Activated gamma-delta T cell treated with Interleukin-2 at 50 U/mL for 16 hours (primary cell): ENCODE results near the gene ELL.

Experiments used
- DNase-seq: peaks from one replicate; pipeline ENCODE4 v3.0.0-alpha.2; 2020

ELL gene

DNA sequence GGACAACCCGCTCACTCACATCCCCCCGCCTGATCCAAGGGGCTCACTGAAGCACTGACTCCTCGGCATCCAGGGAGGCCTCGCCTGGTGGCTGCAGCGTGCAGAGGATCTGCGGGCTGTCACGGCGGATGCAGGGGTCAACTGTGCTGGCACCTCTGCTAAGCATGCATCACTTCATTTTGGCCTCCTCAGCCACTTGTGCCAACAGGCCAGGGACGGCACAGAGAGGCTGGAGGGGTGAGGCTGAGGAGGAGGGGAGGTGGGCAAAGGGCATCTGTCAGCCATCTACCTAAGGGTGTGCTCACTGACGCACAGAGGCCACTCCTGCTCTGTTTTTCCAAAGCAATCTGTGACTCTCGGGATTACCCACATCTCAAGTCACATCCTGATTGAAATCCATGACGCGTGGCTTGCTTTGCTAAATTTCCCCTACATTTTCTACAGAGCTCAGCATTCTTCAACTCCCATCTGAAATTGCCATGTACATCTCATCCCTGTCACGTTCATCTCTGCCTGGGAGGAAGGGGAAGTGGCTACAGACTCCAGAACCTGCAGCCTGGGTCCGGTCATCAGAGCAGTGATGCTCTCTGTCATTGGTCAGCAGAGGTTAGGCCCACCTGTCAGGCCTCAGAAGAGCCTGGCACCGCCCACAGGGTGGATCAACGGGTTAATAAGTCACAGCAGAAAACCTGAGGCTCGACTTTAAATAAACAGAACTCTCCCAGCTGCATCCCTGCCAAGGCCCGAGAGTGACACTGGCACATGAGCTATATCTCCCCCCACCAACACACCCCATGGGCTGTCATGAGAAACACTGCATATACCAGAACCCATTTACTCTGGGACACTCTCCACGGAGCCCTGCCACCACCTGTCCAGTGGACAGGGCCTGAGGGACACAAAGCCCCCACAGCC is 17.6 kb downstream of the ELL start:
- no peak for DNase-seq

DNA sequence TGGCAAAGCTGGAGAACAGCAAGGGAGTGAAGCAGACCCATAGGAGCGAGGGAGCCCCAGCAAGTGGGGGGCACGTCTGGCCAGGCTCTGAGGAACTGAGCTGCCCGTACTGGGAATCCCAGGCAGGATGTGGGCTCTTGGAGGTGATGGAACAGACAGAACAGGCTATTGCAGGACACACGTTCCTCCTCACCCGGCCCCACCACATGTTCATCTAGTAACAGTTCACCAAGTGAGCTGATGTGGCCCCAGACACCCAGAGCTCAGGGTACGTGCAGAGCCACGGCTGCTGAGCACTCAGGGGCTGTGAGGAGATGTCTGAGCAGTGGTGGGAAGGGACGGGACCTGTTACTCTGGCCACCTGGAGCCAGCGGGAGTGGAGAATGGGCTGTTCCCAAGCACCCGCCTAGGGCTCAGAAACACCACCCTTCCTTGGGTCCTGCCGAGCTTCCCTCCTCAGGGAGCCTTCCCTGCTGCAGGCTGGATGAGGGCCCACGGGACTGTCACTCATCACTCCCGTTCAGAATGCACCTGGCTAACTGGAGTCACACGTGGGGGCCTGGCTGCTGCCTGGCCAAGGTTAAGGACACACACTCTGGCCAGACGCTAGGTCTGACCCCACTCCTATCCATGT is 18.4 kb downstream of the ELL start:
- no peak for DNase-seq

DNA sequence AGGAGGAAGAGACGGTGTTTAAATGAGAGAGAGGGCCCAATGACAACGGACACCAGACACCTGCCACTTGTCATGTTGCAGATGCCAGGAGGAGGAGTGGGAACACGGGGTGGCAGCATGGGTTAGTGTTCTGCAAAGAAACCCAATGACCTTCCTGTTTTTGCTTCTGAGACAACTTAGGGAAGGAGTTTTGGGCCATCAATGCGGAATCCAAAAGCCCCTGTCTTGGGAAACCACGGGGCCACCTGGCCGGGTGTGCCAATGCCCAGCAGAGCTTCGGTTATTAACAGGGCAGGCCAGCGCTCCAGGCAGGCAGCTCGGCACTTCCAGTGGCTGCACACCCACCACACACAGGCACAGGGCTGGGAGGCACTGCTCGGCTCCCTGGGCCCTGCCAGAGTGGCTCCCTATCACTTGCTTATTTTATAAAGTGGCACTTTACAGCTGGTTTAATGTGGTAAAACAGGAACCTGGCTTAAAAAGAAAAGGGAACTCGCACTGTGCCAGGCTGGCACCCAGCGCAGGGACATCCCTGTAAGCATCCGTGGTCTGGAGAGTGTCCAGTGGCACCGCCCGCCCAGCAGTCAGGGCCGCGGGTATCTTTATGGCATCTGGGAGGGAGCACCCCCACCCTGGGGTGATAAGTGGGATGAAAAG is 19.1 kb downstream of the ELL start:
- DNase-seq = no peak

DNA sequence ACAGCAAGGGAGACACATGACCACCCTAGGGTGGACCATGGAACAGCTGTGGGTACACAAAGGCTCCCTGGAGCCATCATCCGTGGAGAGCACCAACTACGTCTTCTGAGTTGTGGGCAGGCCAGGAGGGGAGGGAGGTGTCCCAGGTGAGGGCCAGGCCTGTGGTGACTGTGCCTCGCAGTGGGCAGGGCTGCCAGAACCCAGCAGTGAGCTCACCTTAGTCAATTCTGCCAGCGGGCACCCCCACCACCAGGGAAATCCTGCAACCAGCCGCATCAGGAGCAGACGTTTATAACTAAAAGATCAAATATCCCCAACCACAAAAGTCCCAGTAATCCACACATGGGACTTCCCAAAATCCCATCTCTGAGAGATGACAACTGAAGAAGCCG is 19.6 kb downstream of the ELL start:
- DNase-seq = no peak

DNA sequence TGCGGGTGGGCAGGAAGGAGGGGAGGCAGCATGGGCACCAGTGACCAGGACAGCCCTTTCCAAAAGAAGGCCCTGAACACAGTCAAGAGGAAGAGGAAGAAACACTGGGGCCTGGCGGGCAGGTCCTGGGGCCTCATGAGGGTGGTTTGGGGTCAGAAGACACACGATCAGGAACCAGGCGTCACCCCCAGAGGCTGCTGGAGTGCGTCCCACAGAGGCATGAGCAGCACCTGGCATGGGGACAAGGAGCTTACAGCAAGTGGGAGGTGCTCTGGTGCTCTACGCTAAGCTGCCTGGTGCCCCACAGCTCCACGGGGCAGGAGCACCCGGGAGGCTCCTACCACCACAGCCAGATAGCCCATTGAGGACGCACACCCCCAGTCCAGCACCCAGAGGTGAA is 20.0 kb downstream of the ELL start:
- DNase-seq = no peak

DNA sequence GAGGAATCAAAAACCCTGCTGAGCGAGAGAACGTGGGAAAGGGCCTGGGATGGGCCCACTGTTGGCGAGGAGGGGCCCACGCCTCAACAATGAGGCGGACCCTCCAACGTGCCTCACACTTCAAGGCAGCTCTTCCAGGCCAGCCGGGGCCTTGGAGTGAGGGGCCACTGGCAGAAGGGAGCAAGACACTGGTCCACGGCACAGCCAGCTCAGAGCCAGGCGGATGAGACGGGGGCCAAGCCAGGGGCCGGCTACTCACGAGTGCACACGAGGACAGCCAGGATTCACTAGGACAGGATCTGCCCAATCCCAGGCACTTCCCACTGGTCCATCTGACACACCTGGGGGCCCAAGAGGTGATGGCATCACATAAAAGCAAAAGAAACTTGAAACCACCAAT is 20.5 kb downstream of the ELL start:
- DNase-seq = no peak

DNA sequence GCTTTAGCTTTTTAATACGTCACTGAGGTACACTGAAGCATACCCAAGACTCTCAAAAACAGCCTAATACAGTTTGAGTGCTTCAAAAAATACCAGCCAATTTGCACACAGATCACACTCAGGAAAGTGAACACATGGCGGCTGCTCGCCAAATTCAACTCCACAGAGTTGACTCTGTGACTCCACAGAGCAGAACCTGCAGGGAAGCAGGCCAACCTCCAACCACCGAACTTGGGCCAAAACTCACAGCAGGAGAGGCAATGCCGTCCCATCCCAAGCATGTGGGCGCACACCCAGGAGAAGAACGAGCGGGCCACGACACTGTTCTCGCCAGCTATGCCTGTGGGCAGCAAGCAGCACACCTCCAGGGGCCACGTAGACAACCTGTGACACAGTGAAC is 21.1 kb downstream of the ELL start:
- DNase-seq = no peak

DNA sequence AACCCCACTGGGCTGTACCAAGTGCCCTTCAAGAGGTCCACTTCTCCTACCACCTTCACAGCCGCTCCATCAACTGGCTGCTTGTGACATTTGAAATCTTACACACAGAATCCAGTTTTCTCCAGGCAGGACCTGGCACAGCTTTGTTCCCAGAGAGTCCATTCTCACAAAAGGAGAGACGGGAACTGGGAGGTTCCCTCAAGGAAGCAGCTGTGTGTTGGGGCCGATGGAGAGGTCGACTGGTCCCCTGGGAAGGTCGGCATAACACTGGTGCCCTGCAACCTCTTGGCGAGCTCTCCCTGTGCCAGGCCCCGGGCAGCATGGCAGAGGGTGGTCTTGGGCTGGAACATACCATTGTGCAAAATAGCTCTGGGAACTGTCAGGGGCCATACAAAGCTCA is 21.5 kb downstream of the ELL start:
- no peak for DNase-seq

DNA sequence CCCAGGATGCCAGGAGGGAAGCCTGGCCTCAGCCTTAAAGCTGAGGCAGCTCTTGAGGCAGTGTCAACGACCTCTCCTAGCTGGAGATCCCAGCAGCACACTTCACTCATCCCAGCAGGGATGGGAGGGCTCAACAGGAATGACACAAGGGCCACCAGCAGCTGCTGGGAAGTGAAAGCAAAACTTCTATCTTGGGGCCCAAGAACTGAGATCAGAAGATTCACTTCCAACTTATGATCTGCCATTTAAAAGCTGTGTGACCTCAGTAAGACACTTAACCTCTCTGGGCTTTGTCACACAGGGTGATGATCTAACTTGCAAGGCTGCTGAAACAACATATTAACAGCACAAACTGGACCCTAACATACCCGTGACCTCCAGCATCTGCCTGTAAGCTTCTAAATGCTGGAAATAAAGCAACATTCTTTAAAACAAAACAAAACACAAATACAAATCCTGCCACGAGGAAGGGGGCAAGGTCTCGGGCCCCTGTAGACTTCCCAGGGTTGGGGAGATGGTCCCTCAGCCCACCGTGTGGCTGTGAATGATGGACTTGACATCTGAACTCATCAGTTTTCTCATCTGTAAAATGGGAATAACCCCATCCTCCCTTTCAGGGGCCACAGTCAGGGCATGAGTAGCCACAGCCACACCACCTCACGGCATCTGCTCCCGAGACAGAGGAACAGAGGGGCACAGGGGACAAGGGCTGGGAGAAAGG is 22.7 kb downstream of the ELL start:
- DNase-seq = no peak

DNA sequence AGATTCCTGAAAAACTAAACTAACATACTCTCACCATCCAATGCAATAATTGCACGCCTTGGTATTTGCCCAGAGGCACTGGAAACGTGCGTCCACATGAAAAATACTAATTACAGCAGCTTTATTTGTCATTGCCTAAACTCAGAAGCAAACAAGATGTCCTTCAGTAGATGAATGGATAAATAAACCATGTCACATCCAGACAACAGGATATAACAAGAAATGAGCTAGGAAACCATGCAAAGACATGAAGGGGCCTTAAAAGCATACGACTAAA is 25.0 kb downstream of the ELL start:
- DNase-seq = no peak

DNA sequence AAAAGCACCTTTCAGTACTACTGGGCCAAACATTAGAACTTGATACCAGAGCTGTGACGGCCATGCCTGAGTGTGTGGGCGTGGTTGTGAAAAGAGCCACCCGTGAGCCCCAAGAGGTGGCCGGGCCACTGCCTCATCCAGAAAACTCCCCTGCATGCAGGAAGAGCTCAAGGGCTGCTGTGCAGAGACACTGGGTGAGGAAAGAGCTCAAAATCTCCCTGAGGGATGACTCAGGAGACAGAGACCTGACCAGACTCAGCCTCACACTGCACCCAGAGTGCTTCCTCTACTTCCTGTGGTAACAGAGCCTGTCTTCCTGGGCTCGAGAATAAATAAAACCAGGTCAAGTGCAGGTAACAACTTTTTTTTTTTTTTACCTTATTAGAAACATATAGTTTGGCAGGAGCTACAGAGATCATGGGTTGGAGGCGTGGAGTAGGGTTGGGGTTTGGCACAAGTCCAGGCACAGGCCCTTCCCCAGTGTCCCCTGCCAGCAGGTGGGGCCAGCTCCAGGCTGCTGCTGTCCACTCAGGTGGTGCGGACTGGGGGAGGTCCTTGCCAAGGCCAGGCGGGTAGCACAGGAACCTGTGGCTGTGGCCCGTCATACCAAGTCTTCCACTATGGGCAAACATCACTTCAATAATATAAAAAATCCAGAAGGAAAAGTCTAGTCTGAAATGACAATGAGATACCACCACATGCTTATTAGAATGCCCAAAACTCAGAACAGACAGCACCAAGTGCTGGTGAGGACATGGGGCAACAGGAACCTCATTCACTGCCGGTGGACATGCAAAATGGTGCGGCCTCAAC is 25.5 kb downstream of the ELL start:
- DNase-seq = peak; percentile 66

DNA sequence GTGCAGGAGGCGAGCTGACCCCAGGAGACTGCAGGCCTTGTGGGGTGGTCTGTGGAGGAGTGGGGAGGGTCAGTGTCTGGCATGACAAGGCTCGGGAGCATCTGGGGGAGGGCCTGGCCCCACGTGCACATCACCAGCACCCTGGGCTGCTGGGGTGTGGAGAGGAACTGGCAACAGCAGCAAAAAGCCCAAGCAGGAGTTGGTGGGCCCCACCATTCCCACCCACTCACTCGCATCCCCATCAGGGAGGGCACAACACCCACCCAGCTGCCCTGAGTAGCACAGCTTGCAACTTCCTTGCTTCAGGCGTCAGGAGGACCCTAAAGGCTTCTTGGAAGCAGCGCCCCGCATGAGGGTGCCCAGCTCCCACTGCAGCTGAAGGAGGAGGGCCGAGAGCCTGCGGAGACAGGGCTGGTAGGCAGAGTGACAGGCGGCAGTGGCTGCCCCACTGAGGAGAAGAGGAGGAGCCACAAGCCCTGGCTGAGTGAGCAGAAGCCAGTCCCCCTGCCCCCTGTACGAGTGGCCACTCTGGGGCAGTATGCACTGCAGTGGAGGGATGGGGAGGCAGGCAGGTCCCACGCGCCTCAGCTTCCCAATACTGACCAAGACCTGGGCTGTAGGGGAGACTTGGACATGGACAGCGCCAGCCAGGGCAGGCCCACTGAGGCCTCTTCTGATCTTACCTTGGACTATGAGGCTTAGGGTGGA is 26.5 kb downstream of the ELL start:
- peak; percentile 20 for DNase-seq

DNA sequence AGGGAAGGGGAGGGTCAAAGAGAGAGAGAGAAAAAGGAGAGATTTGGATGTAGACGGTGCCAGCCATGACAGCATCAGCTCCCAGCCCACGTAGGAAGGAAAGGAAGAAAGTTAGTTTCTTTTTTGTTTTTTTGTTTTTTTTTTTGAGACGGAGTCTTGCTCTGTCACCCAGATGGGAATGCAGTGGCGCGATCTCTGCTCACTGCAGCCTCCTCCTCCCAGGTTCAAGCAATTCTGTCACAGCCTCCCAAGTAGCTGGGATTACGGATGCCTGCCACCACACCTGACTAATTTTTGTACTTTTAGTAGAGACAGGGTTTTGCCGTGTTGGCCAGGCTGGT is 27.6 kb downstream of the ELL start:
- no peak for DNase-seq

DNA sequence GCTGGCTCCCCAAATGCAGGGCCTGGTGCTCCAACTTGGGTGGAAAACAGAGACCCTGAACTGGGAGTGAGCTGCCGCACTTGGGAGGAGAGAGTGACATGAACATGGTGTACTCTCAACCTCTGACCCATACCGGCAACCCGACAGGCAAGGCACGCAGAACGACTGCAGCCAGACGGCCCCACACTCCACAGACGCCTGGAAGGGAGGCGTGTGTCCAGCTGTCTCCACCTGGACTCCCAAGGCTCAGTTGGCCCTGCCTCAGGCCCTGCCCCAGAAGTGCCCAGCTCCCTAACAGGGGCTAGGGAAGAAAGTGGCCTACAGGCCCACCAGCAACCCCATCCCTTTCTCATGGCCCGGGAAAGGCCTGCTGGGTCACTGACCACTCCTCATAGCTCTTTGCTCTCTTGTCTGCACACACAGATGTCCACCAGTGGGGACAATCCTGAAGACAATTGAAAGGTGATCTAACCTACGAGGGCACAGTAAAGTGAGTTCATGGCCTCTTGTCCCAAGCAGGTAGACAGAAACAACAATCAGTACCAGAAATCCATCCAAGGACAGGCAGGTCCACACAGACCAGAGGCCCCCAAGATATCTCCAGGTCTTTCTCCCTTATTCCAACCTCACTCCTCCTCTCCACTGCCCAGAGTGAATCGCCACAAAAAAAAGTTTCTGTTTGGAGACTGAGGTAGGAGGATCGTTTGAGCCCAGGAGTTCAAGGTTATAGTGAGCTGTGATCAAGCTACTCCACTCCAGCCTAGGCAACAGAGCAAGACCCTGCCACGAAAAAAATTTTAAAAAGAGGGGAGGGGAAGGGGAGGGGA is 28.2 kb downstream of the ELL start:
- DNase-seq = no peak

DNA sequence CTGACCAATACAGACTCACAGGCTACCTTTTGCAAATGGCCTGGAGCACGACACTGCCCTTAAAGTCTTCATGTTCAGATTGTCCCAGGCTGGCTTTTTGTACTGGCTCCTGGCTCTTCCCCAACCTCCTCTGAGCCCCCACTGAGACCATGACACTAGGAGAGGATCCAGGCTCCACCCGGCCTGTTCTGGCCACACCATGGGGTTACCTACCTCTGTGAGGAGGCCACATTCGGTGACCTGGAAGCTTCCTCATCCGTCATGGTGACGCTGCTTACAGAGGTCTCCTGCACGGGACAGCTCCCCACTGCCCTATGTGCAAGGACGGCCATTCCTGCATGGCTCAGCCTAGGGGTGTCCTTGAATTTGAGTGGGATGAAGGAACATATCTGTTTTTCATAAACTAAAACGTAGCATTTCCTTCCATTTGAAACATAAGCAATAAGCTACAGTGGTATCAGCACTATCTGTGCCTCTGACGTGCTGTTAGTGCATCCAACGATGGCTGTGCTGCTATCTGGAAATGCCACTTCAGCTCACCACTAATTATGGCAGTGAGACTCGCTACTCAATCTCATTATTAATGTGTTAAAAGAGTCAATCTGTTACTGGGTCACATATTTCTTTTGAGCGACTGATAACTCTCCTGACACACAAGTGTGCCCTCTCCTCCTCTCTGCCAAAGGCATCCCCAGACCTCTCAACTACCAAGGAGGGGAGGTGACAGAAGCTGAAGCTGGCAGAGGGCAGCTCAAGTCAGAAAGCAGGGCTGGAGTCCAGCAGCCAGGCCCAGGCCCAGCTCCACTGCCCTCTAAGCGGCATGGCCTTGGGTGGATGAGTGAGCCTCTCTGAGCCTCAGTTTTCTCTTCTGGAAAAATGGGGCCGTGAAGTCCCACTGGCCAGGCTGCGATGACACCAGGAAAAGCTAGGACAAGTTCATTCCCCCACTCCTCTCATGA is 29.6 kb downstream of the ELL start:
- DNase-seq = no peak

DNA sequence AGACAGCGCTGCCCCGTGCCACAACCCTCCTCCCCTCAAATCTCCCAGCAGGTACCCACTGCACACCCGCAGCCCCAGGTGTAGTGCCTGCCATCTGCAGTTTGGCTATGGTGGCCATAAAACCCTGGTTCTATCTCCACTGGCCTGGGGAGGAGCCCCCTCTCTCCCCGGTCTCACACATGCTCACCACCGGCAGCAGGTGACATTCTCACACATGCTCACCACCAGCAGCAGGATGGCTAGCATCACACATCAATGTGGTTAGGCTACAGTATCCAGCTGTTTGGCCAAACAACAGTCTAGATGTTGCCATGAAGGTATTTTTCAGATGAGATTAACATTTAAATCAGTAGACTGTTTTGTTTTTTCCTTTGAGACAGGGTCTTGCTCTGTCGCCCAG is 31.1 kb downstream of the ELL start:
- DNase-seq = no peak

DNA sequence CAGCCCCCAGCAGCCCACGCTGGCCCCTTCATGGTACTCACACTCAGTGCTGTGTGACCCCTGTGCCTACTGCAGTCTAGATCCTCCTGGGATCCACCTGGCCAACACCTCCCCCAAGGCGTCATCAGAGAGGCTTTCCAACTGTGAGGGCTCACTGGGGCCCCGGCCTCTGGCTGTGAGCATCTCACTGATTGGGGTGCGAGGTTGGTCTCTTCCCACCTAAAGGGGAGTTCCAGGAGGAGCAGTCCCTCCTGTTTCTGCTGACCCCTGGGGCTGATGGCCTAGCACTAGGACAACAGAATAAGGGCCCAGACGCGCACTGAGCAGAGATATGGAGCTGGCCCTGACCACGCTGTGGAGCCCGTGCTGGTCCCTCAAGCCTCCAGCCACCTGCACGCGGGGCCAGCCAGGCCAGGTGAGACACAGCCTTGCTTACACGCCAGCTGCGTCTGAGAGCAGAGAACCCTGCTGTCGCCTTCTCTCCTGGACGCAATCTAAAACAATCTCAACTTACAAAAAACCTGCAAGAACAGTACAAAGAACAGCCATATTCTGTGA is 32.2 kb downstream of the ELL start:
- DNase-seq = no peak

DNA sequence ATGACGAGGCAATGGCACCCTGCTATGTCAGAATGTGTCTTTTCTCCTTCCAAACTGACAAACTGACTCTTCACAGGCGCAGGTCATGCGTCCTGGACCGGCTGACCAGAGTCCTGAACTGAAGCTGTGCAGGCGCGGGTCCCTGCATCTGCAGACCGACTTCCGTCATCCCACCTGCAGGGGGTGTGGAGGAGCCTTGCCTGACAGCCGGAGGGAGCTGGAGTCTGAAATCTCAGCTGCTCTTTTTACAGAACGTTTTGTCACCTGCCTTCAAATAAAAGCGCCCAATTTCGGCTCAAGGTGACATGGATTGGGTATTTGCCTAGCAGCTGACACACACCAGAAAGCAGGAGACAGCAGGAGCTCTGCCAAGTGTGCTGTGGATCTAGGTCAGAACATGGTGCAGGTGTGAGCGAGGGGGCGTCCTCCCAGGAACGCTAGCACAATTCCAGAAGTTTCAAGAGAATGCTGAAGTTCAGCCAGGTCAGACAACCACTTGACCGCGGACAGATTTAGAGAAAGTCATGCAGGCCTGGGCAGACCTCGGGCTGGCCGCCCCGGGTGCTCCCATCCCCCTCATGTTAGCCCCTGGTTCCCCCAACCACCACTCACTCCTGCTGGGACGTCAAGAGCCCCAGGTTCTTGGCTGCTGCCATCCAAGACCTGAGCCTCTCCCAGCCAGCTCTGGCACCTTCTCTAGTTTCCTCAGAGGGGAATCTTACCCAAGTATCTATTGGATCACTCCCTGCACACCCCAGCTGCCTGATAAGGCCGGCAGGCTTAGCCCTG is 32.8 kb downstream of the ELL start:
- DNase-seq = no peak

DNA sequence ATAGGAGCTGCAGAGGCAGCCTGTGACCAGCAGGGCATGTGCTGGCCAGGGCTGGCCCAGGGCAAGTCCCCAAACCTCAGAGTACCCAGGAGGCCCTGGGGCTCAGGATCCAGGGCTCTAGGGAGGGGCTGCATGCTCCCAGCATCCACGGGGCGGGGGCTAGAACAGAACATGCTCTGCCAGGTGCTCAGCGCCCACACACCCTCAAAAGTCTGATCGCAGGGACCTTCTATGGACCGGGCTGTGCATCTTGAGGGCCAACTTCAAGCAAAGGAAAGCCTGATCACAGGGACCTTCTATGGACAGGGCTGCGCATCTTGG is 33.5 kb downstream of the ELL start:
- no peak for DNase-seq
